ENCODE data around the gene SLC28A1. TPM values are rescaled to one million over a fixed set of nuclear protein-coding genes. Genes with fewer than 3 reads are reported as not detected.
"Not testable (repeated sequence)": the region's sequence is repeated elsewhere in the genome, so short reads cannot be mapped to it uniquely, and the experiment has no call there.

Gene SLC28A1
- total RNA-seq, 1 experiment from 2014 or later, result 0.13 TPM

GRCh38 chr15:84924077-84924731 lies 39.7 kb downstream of the SLC28A1 start:
- no peak overlapping the region for H3K27ac Mint-ChIP-seq

GRCh38 chr15:84924821-84925569 lies 40.5 kb downstream of the SLC28A1 start:
- not testable (repeated sequence) for H2BK12ac ChIP-seq (ENCODE audit: insufficient read length, low read depth, low read length); H3K14ac ChIP-seq (ENCODE audit: insufficient read depth, low read length); H4K91ac ChIP-seq (ENCODE audit: insufficient read length, low read depth, low read length); H3K27ac Mint-ChIP-seq; H3K4ac ChIP-seq (ENCODE audit: low read depth, low read length); DNase-seq; H3K23me2 ChIP-seq (ENCODE audit: insufficient read length, low read depth, low read length, poor library complexity, severe bottlenecking); H3K79me2 ChIP-seq (ENCODE audit: insufficient read depth, low read length); H3K27me3 Mint-ChIP-seq (ENCODE audit: low read depth); H2BK120ac ChIP-seq (ENCODE audit: low read depth, low read length, poor library complexity, severe bottlenecking); H3K9me3 Mint-ChIP-seq; H4K5ac ChIP-seq (ENCODE audit: insufficient read length, low read depth, low read length); H4K20me1 ChIP-seq (ENCODE audit: control insufficient read depth, insufficient read depth, insufficient read length); H3K36me3 Mint-ChIP-seq (ENCODE audit: insufficient read depth in 1 of 3, low read depth in 3 of 3); H3K23ac ChIP-seq (ENCODE audit: insufficient read length, low read depth, low read length); H3K4me3 Mint-ChIP-seq; H3K4me1 ChIP-seq (ENCODE audit: insufficient read depth, low read length); H3T11ph ChIP-seq (ENCODE audit: low read length); H2BK15ac ChIP-seq (ENCODE audit: low read depth, low read length); H2BK5ac ChIP-seq (ENCODE audit: insufficient read length, low read length); H3K9ac ChIP-seq (ENCODE audit: extremely low read depth, insufficient read length, low read length); H3K56ac ChIP-seq (ENCODE audit: insufficient read length, low read depth, low read length); H2BK20ac ChIP-seq (ENCODE audit: low read depth, low read length, poor library complexity, severe bottlenecking); H3K27me3 ChIP-seq (ENCODE audit: insufficient read depth, low read length); H3K18ac ChIP-seq (ENCODE audit: insufficient read length, low read depth, low read length); H2AK5ac ChIP-seq (ENCODE audit: insufficient read length, low read length); H3K27ac ChIP-seq (ENCODE audit: insufficient read length, low read depth, low read length); H3K4me2 ChIP-seq (ENCODE audit: insufficient read depth, insufficient read length, low read length); H2AFZ ChIP-seq (ENCODE audit: low read length); H4K8ac ChIP-seq (replicated peaks; ENCODE audit: insufficient read length, low read depth, low read length); H3K9me3 ChIP-seq (ENCODE audit: control insufficient read depth, low read depth, low read length); H3K79me1 ChIP-seq (ENCODE audit: insufficient read depth, low read depth, low read length, poor library complexity, severe bottlenecking)
- H3K4me1 Mint-ChIP-seq, result peaks cover 11 to 17% of the 10 kb centered on the region in 2 experiments
- no CpG with 5 or more reads among the region's 17 CpGs for WGBS (ENCODE audit: extremely low coverage, insufficient read length, low lambda C conversion rate)

More at GRCh38 chr15:84924077-84924731, 39.7 kb downstream of the SLC28A1 start:
- Histone ChIP-seq H2BK5ac (ENCODE audit: insufficient read length, low read length) (no peak overlapping the region), H3K18ac (ENCODE audit: insufficient read length, low read depth, low read length) (no peak overlapping the region), H4K20me1 (ENCODE audit: control insufficient read depth, insufficient read depth, insufficient read length) (no peaks in the 10 kb centered on the region), H2BK15ac (ENCODE audit: low read depth, low read length) (no peak overlapping the region), H3K79me1 (ENCODE audit: insufficient read depth, low read depth, low read length, poor library complexity, severe bottlenecking) (no peaks in the 10 kb centered on the region), H3K23ac (ENCODE audit: insufficient read length, low read depth, low read length) (no peak overlapping the region), H3K27ac (ENCODE audit: insufficient read length, low read depth, low read length) (no peak overlapping the region), H3K23me2 (ENCODE audit: insufficient read length, low read depth, low read length, poor library complexity, severe bottlenecking) (no peaks in the 10 kb centered on the region), H2BK120ac (ENCODE audit: low read depth, low read length, poor library complexity, severe bottlenecking) (no peak overlapping the region), H3T11ph (ENCODE audit: low read length) (no peak overlapping the region), H4K91ac (ENCODE audit: insufficient read length, low read depth, low read length) (no peak overlapping the region), H3K9me3 (ENCODE audit: control insufficient read depth, low read depth, low read length) (no peaks in the 10 kb centered on the region), H3K14ac (ENCODE audit: insufficient read depth, low read length) (no peak overlapping the region; the same call in 1 of the 2 replicates), H2AFZ (ENCODE audit: low read length) (no peak overlapping the region), H4K8ac (replicated peaks; ENCODE audit: insufficient read length, low read depth, low read length) (no peak overlapping the region), H2AK5ac (ENCODE audit: insufficient read length, low read length) (no peak overlapping the region), H4K5ac (ENCODE audit: insufficient read length, low read depth, low read length) (no peak overlapping the region), H3K56ac (ENCODE audit: insufficient read length, low read depth, low read length) (no peak overlapping the region), H3K27me3 (ENCODE audit: insufficient read depth, low read length) (no peaks in the 10 kb centered on the region), H3K4me1 (ENCODE audit: insufficient read depth, low read length) (no peaks in the 10 kb centered on the region), H2BK12ac (ENCODE audit: insufficient read length, low read depth, low read length) (no peak overlapping the region), H3K4ac (ENCODE audit: low read depth, low read length) (no peak overlapping the region), H3K79me2 (ENCODE audit: insufficient read depth, low read length) (no peaks in the 10 kb centered on the region), H3K4me2 (ENCODE audit: insufficient read depth, insufficient read length, low read length) (no peak overlapping the region), H3K9ac (ENCODE audit: extremely low read depth, insufficient read length, low read length) (no peak overlapping the region), H2BK20ac (ENCODE audit: low read depth, low read length, poor library complexity, severe bottlenecking) (no peak overlapping the region)
- no peak for DNase-seq
- WGBS (ENCODE audit: extremely low coverage, insufficient read length, low lambda C conversion rate), result no CpG with 5 or more reads among the region's 4 CpGs
- Mint-ChIP-seq H3K36me3 (ENCODE audit: insufficient read depth in 1 of 3, low read depth in 3 of 3) (no peaks in the 10 kb centered on the region), H3K9me3 (no peaks in the 10 kb centered on the region), H3K4me3 (no peak overlapping the region), H3K27me3 (ENCODE audit: low read depth) (peaks cover 5% of the 10 kb centered on the region; the same call in 1 of the 2 replicates), H3K4me1 (peaks cover 11 to 17% of the 10 kb centered on the region in 2 experiments)
- no peak for TF ChIP-seq CTCF (conservative IDR thresholded peaks at IDR 0.05)

All from H9 (cell line).